Adrenal gland (tissue), 5 donors: ENCODE data around the gene SLC2A13.

Source experiments
- CTCF ChIP-seq, 6 experiments: fragments of 450-650 bp in 4 of 6; fragments of 200-600 bp in 2 of 6; sonication (generic) in 1 of 6; IDR thresholded peaks; 1 replicate in 5 of 6; 2 replicates in 1 of 6; pipeline versions ENCODE4 v1.5.1 to v1.8.0; 2016 to 2021; ENCODE audit warnings: antibody characterized with exemption in 6 of 6, mild to moderate bottlenecking in 2 of 6, moderate library complexity in 1 of 6
- POLR2A ChIP-seq, 2 donors: fragments of 450-650 bp; IDR thresholded peaks; one replicate each; pipeline ENCODE4 v1.6.1; 2017; ENCODE audit warnings: antibody characterized with exemption in 2 of 2, mild to moderate bottlenecking in 2 of 2, moderate library complexity in 1 of 2
- donor health status: DM: no; HTN: no; CAD: no.

DNA sequence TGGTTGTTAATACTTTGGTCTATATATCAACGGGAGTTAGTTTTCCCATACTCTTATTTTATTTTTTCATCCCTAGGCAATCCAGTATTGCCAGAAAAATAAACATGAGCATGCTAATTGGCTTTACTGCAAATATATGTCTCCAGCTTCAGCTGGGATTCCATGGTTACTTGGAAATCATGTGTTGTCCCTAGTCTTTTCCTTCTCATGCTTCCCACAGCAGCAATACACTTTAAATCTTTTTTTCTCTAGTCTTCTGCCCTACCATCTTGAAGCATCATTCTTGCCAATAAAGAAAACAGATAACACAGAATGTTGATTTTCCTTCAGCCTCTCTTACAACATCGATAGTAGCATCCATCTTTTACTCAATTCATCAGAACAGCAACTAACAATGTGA lies 60.2 kb downstream of the SLC2A13 start:
- TF ChIP-seq CTCF (IDR thresholded peaks at IDR 0.05) (no peak), POLR2A (IDR thresholded peaks at IDR 0.05) (no peak)
